ENCODE results near the gene ATRNL1.
"Not testable (repeated sequence)": the region's sequence is repeated elsewhere in the genome, so short reads cannot be mapped to it uniquely, and the experiment has no call there.

DNA sequence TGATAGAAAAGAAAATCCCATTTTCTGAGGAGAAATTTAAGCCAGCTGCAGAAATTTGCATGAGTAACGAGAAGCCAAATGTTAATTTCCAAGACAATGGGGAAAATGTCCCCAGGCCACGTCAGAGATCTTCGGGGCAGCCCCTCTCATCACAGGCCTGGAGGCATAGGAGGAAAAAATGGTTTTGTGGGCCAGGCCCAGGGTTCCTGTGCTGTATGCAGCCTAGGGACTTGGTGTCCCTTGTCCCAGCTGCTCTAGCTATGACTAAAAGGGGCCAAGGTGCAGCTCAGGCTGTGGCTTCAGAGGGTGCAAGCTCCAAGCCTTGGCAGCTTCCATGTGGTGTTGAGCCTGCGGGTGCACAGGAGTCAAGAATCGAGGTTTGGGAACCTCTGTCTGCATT lies 12.2 kb downstream of the ATRNL1 start:
- TF ChIP-seq, protein P1, sequence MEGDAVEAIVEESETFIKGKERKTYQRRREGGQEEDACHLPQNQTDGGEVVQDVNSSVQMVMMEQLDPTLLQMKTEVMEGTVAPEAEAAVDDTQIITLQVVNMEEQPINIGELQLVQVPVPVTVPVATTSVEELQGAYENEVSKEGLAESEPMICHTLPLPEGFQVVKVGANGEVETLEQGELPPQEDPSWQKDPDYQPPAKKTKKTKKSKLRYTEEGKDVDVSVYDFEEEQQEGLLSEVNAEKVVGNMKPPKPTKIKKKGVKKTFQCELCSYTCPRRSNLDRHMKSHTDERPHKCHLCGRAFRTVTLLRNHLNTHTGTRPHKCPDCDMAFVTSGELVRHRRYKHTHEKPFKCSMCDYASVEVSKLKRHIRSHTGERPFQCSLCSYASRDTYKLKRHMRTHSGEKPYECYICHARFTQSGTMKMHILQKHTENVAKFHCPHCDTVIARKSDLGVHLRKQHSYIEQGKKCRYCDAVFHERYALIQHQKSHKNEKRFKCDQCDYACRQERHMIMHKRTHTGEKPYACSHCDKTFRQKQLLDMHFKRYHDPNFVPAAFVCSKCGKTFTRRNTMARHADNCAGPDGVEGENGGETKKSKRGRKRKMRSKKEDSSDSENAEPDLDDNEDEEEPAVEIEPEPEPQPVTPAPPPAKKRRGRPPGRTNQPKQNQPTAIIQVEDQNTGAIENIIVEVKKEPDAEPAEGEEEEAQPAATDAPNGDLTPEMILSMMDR (IDR thresholded peaks at IDR 0.05): not testable (repeated sequence)
- TF ChIP-seq POLR2A (IDR thresholded peaks at IDR 0.05): not testable (repeated sequence)
